ENCODE results near the gene SDK1.
A peak's percentile ranks its signal among the peaks of the same experiment; 100 is the strongest.

SDK1 gene

DNA sequence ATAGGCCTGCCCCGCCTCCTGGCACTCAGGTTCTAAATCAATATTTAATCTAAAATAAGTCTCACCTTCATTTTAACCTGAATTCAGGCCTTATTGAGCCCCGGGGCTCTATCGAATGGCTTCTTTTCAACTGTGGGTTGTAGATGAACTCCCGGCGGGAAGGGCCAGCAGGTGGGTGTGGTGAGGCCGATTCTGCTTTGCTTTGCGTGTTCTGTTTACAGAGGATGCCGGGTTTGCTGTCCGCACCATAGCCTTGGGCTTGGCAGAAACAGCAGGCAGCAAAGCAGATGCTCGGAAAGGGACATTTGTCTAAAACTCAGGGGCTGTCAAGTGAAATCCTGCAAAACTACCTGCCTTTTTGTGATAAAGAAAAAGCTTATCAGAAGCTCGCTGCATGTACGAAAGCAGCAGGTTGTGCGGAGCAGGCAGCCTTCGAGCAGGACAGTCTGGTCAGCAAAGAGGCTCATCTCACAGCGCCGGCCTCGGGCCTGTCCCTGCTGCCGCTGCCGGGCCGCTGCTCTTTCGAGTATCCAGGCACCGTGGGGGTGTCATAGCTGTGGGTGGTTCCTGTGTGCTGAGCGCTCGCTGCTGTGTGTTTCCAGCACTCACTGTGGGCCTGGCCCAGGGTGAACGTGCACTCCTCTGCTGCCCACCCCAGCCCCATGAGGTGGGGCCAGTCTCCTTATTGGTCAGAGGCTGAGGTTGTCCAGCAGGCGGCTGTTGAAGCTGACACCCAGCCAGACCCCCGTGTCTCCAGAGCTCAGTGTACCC is 946.2 kb downstream of the SDK1 start:
- WGBS, 2 donors (ENCODE audit: extremely low coverage in 2 of 2, insufficient read length in 2 of 2, insufficient replicate concordance in 1 of 2), result no CpG with 5 or more reads among the region's 27 CpGs

DNA sequence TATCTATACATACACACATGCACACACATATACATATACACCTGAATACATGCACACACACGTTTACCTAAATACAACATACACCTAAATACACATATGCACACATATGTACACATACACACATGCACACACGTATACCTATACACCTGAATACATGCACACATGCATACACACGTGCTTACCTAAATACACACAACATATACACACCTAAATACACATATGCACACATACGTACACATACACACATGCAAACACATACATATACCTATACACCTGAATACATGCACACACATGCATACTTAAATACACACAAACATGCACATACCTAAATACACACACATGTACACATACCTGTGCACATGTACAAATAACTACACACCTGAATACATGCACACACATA is 947.2 kb downstream of the SDK1 start:
- DNase-seq (ENCODE audit: low spot score), result no peak
- Histone ChIP-seq H3K18ac (ENCODE audit: low read length) (no peak overlapping the region), H4K8ac (ENCODE audit: low read depth, low read length) (no peak overlapping the region), H4K91ac (ENCODE audit: low read depth, low read length, poor library complexity) (no peak overlapping the region), H3K4ac (ENCODE audit: low read length) (no peak overlapping the region), H2BK5ac (ENCODE audit: low read length) (no peak overlapping the region), H3K9me3 (replicated peaks in 1 of 2; ENCODE audit: control insufficient read depth in 2 of 2, insufficient read depth in 1 of 2, low read depth in 1 of 2, low read length in 2 of 2) (peaks cover 0 to 3% of the 10 kb centered on the region in 2 donors), H3K27me3 (ENCODE audit: control insufficient read depth in 3 of 3, insufficient read depth in 3 of 3, low read depth in 1 of 3, low read length in 3 of 3) (no peaks in the 10 kb centered on the region), H3K23ac (ENCODE audit: low read depth, low read length, poor library complexity) (no peak overlapping the region), H2BK15ac (ENCODE audit: low read length) (no peak overlapping the region), H3K4me2 (ENCODE audit: insufficient read depth, low read length, poor library complexity, severe bottlenecking) (no peak overlapping the region), H2BK120ac (ENCODE audit: low read depth, low read length) (no peak overlapping the region), H2BK12ac (ENCODE audit: low read length) (no peak overlapping the region), H3K9ac (ENCODE audit: low read depth, low read length, poor library complexity) (no peak overlapping the region), H3K36me3 (replicated peaks in 1 of 2; ENCODE audit: control insufficient read depth in 2 of 2, insufficient read depth in 2 of 2, low read length in 2 of 2) (peaks cover 0 to 9% of the 10 kb centered on the region in 2 donors), H3K79me1 (ENCODE audit: low read depth, low read length) (no peaks in the 10 kb centered on the region), H3K14ac (ENCODE audit: low read length) (no peak overlapping the region), H3K4me3 (ENCODE audit: low read length in 2 of 2) (no peak overlapping the region), H2AFZ (ENCODE audit: low read length) (no peak overlapping the region), H2AK5ac (ENCODE audit: low read depth, low read length) (no peak overlapping the region), H3K4me1 (ENCODE audit: control insufficient read depth in 2 of 2, insufficient read depth in 1 of 2, low read depth in 1 of 2, low read length in 2 of 2) (peaks cover 0 to 4% of the 10 kb centered on the region in 2 donors), H3K27ac (replicated peaks; ENCODE audit: low read length) (no peak overlapping the region)
- 100% methylated on average over 3 of the region's 4 CpGs; no CpG with 5 or more reads in 1 of the 2 donors for WGBS, 2 donors (ENCODE audit: extremely low coverage in 2 of 2, insufficient read length in 2 of 2, insufficient replicate concordance in 1 of 2)

More for the DNA sequence above, 946.2 kb downstream of the SDK1 start:
- Histone ChIP-seq H3K4me3 (ENCODE audit: low read length in 2 of 2) (no peak overlapping the region), H3K79me1 (ENCODE audit: low read depth, low read length) (no peaks in the 10 kb centered on the region), H3K27me3 (ENCODE audit: control insufficient read depth in 3 of 3, insufficient read depth in 3 of 3, low read depth in 1 of 3, low read length in 3 of 3) (no peaks in the 10 kb centered on the region), H2AK5ac (ENCODE audit: low read depth, low read length) (no peak overlapping the region), H3K4ac (ENCODE audit: low read length) (no peak overlapping the region), H2BK15ac (ENCODE audit: low read length) (no peak overlapping the region), H3K9ac (ENCODE audit: low read depth, low read length, poor library complexity) (no peak overlapping the region), H3K23ac (ENCODE audit: low read depth, low read length, poor library complexity) (no peak overlapping the region), H3K4me2 (ENCODE audit: insufficient read depth, low read length, poor library complexity, severe bottlenecking) (no peak overlapping the region), H2BK5ac (ENCODE audit: low read length) (no peak overlapping the region), H3K9me3 (replicated peaks in 1 of 2; ENCODE audit: control insufficient read depth in 2 of 2, insufficient read depth in 1 of 2, low read depth in 1 of 2, low read length in 2 of 2) (peaks cover 0 to 3% of the 10 kb centered on the region in 2 donors), H3K14ac (ENCODE audit: low read length) (no peak overlapping the region), H3K36me3 (replicated peaks in 1 of 2; ENCODE audit: control insufficient read depth in 2 of 2, insufficient read depth in 2 of 2, low read length in 2 of 2) (peaks cover 0 to 9% of the 10 kb centered on the region in 2 donors), H3K27ac (replicated peaks; ENCODE audit: low read length) (no peak overlapping the region), H2BK12ac (ENCODE audit: low read length) (no peak overlapping the region), H3K4me1 (ENCODE audit: control insufficient read depth in 2 of 2, insufficient read depth in 1 of 2, low read depth in 1 of 2, low read length in 2 of 2) (peaks cover 0 to 4% of the 10 kb centered on the region in 2 donors), H3K18ac (ENCODE audit: low read length) (peak overlapping the region; percentile 57), H2AFZ (ENCODE audit: low read length) (no peak overlapping the region), H2BK120ac (ENCODE audit: low read depth, low read length) (no peak overlapping the region), H4K8ac (ENCODE audit: low read depth, low read length) (no peak overlapping the region), H4K91ac (ENCODE audit: low read depth, low read length, poor library complexity) (no peak overlapping the region)
- DNase-seq (ENCODE audit: low spot score), result no peak

DNA sequence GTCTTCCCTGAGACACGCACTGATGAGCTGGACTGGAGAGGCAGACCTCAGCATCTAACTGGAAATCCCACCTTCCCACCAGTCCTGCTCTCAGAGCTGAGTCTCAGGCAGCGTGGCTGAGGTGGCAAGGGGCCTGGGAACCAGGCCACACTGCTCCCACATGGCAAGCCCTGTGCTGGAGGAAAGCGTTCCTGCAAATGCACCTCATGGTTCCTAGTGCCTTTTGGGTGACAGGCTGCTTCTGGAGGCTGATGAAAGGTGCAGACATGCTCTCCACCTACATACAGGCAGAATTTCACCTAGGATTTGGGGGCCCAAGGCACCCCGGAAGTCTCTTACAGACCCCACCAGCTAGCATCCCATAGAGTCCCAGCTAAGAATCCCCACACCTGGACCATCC is 948.2 kb downstream of the SDK1 start:
- H4K8ac ChIP-seq (ENCODE audit: low read depth, low read length), result no peak overlapping the region
- H2BK5ac ChIP-seq (ENCODE audit: low read length), result no peak overlapping the region
- no peak overlapping the region for H2AK5ac ChIP-seq (ENCODE audit: low read depth, low read length)
- no peak overlapping the region for H3K9ac ChIP-seq (ENCODE audit: low read depth, low read length, poor library complexity)
- WGBS, 2 donors (ENCODE audit: extremely low coverage in 2 of 2, insufficient read length in 2 of 2, insufficient replicate concordance in 1 of 2), result no CpG with 5 or more reads among the region's 4 CpGs
- peaks cover 0 to 9% of the 10 kb centered on the region in 2 donors for H3K36me3 ChIP-seq (replicated peaks in 1 of 2; ENCODE audit: control insufficient read depth in 2 of 2, insufficient read depth in 2 of 2, low read length in 2 of 2)
- H3K23ac ChIP-seq (ENCODE audit: low read depth, low read length, poor library complexity), result no peak overlapping the region
- no peak overlapping the region for H2BK12ac ChIP-seq (ENCODE audit: low read length)
- peaks cover 0 to 4% of the 10 kb centered on the region in 2 donors for H3K4me1 ChIP-seq (ENCODE audit: control insufficient read depth in 2 of 2, insufficient read depth in 1 of 2, low read depth in 1 of 2, low read length in 2 of 2)
- no peak overlapping the region for H2BK15ac ChIP-seq (ENCODE audit: low read length)
- no peak overlapping the region for H3K14ac ChIP-seq (ENCODE audit: low read length)
- no peak overlapping the region for H3K27ac ChIP-seq (replicated peaks; ENCODE audit: low read length)
- no peaks in the 10 kb centered on the region for H3K79me1 ChIP-seq (ENCODE audit: low read depth, low read length)
- H3K9me3 ChIP-seq (replicated peaks in 1 of 2; ENCODE audit: control insufficient read depth in 2 of 2, insufficient read depth in 1 of 2, low read depth in 1 of 2, low read length in 2 of 2), result peaks cover 0 to 3% of the 10 kb centered on the region in 2 donors
- H3K4ac ChIP-seq (ENCODE audit: low read length), result no peak overlapping the region
- no peak overlapping the region for H3K4me2 ChIP-seq (ENCODE audit: insufficient read depth, low read length, poor library complexity, severe bottlenecking)
- H3K4me3 ChIP-seq (ENCODE audit: low read length in 2 of 2), result no peak overlapping the region
- DNase-seq (ENCODE audit: low spot score), result no peak
- H4K91ac ChIP-seq (ENCODE audit: low read depth, low read length, poor library complexity), result no peak overlapping the region
- H2AFZ ChIP-seq (ENCODE audit: low read length), result no peak overlapping the region
- no peak overlapping the region for H3K18ac ChIP-seq (ENCODE audit: low read length)
- no peak overlapping the region for H2BK120ac ChIP-seq (ENCODE audit: low read depth, low read length)
- no peaks in the 10 kb centered on the region for H3K27me3 ChIP-seq (ENCODE audit: control insufficient read depth in 3 of 3, insufficient read depth in 3 of 3, low read depth in 1 of 3, low read length in 3 of 3)

DNA sequence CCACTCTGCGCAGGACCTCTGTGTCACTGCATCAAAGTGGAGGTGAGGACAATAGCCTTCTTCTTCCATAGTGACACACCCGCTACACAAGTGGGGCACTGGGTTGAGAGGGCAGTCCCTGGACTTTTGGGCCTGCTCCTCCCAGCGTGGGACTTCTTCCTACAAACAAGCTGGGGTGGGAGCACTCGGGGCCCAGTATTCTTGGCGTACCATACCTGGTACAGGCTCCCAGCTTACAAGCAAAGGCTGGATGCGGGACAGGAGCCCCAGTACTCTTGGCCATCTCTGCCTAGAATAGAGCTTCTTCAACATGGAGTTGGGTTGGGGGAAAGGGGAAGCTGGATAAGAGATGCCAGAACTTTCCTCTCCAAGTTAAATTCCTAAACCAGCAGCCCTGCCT is 954.3 kb downstream of the SDK1 start:
- Histone ChIP-seq H3K79me1 (ENCODE audit: low read depth, low read length) (no peaks in the 10 kb centered on the region), H3K4ac (ENCODE audit: low read length) (no peak overlapping the region), H2AK5ac (ENCODE audit: low read depth, low read length) (no peak overlapping the region), H3K27me3 (ENCODE audit: control insufficient read depth in 3 of 3, insufficient read depth in 3 of 3, low read depth in 1 of 3, low read length in 3 of 3) (no peaks in the 10 kb centered on the region), H2BK120ac (ENCODE audit: low read depth, low read length) (no peak overlapping the region), H2BK5ac (ENCODE audit: low read length) (no peak overlapping the region), H3K4me2 (ENCODE audit: insufficient read depth, low read length, poor library complexity, severe bottlenecking) (no peak overlapping the region), H2BK12ac (ENCODE audit: low read length) (no peak overlapping the region), H3K27ac (replicated peaks; ENCODE audit: low read length) (no peak overlapping the region), H3K18ac (ENCODE audit: low read length) (no peak overlapping the region), H3K9ac (ENCODE audit: low read depth, low read length, poor library complexity) (no peak overlapping the region), H3K14ac (ENCODE audit: low read length) (no peak overlapping the region), H3K36me3 (replicated peaks in 1 of 2; ENCODE audit: control insufficient read depth in 2 of 2, insufficient read depth in 2 of 2, low read length in 2 of 2) (no peaks in the 10 kb centered on the region), H3K9me3 (replicated peaks in 1 of 2; ENCODE audit: control insufficient read depth in 2 of 2, insufficient read depth in 1 of 2, low read depth in 1 of 2, low read length in 2 of 2) (peaks cover 0 to 3% of the 10 kb centered on the region in 2 donors), H3K4me1 (ENCODE audit: control insufficient read depth in 2 of 2, insufficient read depth in 1 of 2, low read depth in 1 of 2, low read length in 2 of 2) (no peaks in the 10 kb centered on the region), H4K91ac (ENCODE audit: low read depth, low read length, poor library complexity) (no peak overlapping the region), H3K23ac (ENCODE audit: low read depth, low read length, poor library complexity) (no peak overlapping the region), H2BK15ac (ENCODE audit: low read length) (no peak overlapping the region), H2AFZ (ENCODE audit: low read length) (no peak overlapping the region), H4K8ac (ENCODE audit: low read depth, low read length) (no peak overlapping the region), H3K4me3 (ENCODE audit: low read length in 2 of 2) (no peak overlapping the region)
- DNase-seq (ENCODE audit: low spot score), result no peak
- WGBS, 2 donors (ENCODE audit: extremely low coverage in 2 of 2, insufficient read length in 2 of 2, insufficient replicate concordance in 1 of 2), result no CpG with 5 or more reads among the region's 6 CpGs
